Nephron (organoid): Measurements from ENCODE around the gene PRTN3.

Experiments
- H3K27ac Mint-ChIP-seq, 3 experiments: 2 replicates each; pipeline ENCODE4 v1.8.0; 2020; ENCODE audit warnings: mixed read lengths in 3 of 3, mild to moderate bottlenecking in 2 of 3, moderate library complexity in 1 of 3
- H3K27me3 Mint-ChIP-seq: 2 replicates; pipeline ENCODE4 v1.8.0; 2021; ENCODE audit warnings: low read depth, mild to moderate bottlenecking, moderate library complexity, mixed read lengths
- H3K36me3 Mint-ChIP-seq: 2 replicates; pipeline ENCODE4 v1.8.0; 2020; ENCODE audit warnings: low read depth, mixed read lengths
- H3K4me1 Mint-ChIP-seq: 2 replicates; pipeline ENCODE4 v1.8.0; 2020; ENCODE audit warnings: mixed read lengths
- H3K4me3 Mint-ChIP-seq, 3 experiments: 2 replicates each; pipeline ENCODE4 v1.8.0; 2020; ENCODE audit warnings: mild to moderate bottlenecking in 3 of 3, mixed read lengths in 3 of 3, moderate library complexity in 2 of 3
- H3K9me3 Mint-ChIP-seq: 2 replicates; pipeline ENCODE4 v1.8.0; 2020; ENCODE audit warnings: mixed read lengths
- CTCF ChIP-seq, 3 experiments: fragments of 200-600 bp; sonication (generic); IDR thresholded peaks; one replicate each; pipeline ENCODE4 v1.5.0; 2021; ENCODE audit warnings: antibody characterized with exemption in 3 of 3; ENCODE audit not compliant: unreplicated experiment in 3 of 3

PRTN3 gene

GRCh38 chr19:795073-795611 is 45.7 kb upstream of the PRTN3 start:
- no peaks in the 10 kb centered on the region for H3K9me3 Mint-ChIP-seq
- H3K36me3 Mint-ChIP-seq, result peaks cover 7% of the 10 kb centered on the region
- no peaks in the 10 kb centered on the region for H3K27me3 Mint-ChIP-seq
- H3K4me1 Mint-ChIP-seq, result peaks cover 17% of the 10 kb centered on the region
- H3K4me3 Mint-ChIP-seq, result peak overlapping the region in 2 of 3 experiments; percentile 25 to 46
- no peak overlapping the region for H3K27ac Mint-ChIP-seq
- TF ChIP-seq CTCF (IDR thresholded peaks at IDR 0.05; ENCODE audit: unreplicated experiment in 3 of 3), result no peak

GRCh38 chr19:795691-796581 is 44.9 kb upstream of the PRTN3 start:
- H3K36me3 Mint-ChIP-seq, result peaks cover 13% of the 10 kb centered on the region
- peak overlapping the region; percentile 8 to 46 (median 25) for H3K4me3 Mint-ChIP-seq
- no peaks in the 10 kb centered on the region for H3K9me3 Mint-ChIP-seq
- no peak for TF ChIP-seq CTCF (IDR thresholded peaks at IDR 0.05; ENCODE audit: unreplicated experiment in 3 of 3)
- peaks cover 24% of the 10 kb centered on the region for H3K4me1 Mint-ChIP-seq
- no peak overlapping the region for H3K27ac Mint-ChIP-seq
- no peaks in the 10 kb centered on the region for H3K27me3 Mint-ChIP-seq

- Mint-ChIP-seq H3K27me3 (no peaks in the 10 kb centered on the region), H3K4me1 (peaks cover 34% of the 10 kb centered on the region), H3K4me3 (peak within 1 kb of the TSS; percentile 96 to 98 (median 98)), H3K27ac (peak within 1 kb of the TSS; percentile 91 to 98 (median 96)), H3K9me3 (no peaks in the 10 kb centered on the region), H3K36me3 (peaks cover 13% of the 10 kb centered on the region)
- no peak for TF ChIP-seq CTCF (IDR thresholded peaks at IDR 0.05; ENCODE audit: unreplicated experiment in 3 of 3)
These were observed 43.9 kb upstream of the PRTN3 start, which contains the start of gene PTBP1 for GRCh38 chr19:796692-797527. TSS of gene PTBP1 (plus strand) at chr19:797452. CDS start at chr19:797498, 46 bp downstream.

GRCh38 chr19:797528-798414 is 43.0 kb upstream of the PRTN3 start:
- Mint-ChIP-seq H3K4me3 (peak overlapping the region; percentile 96 to 98 (median 98)), H3K36me3 (peaks cover 17% of the 10 kb centered on the region), H3K27me3 (no peaks in the 10 kb centered on the region), H3K27ac (peak overlapping the region; percentile 91 to 98 (median 96)), H3K4me1 (peaks cover 42% of the 10 kb centered on the region), H3K9me3 (no peaks in the 10 kb centered on the region)
- no peak for TF ChIP-seq CTCF (IDR thresholded peaks at IDR 0.05; ENCODE audit: unreplicated experiment in 3 of 3)

- Mint-ChIP-seq H3K4me3 (peak overlapping the region; percentile 96 to 98 (median 98)), H3K27ac (peak overlapping the region; percentile 91 to 98 (median 96))
These were observed 42.3 kb upstream of the PRTN3 start for GRCh38 chr19:798415-799075.

More at GRCh38 chr19:798415-799075, 42.3 kb upstream of the PRTN3 start:
- peaks cover 50% of the 10 kb centered on the region for H3K4me1 Mint-ChIP-seq
- TF ChIP-seq CTCF (IDR thresholded peaks at IDR 0.05; ENCODE audit: unreplicated experiment in 3 of 3), result no peak
- H3K9me3 Mint-ChIP-seq, result no peaks in the 10 kb centered on the region
- no peaks in the 10 kb centered on the region for H3K27me3 Mint-ChIP-seq
- peaks cover 25% of the 10 kb centered on the region for H3K36me3 Mint-ChIP-seq
